SK-N-MC (cell line): ENCODE measurements around the gene FBXW7.

ENCODE experiments used
- EZH2 ChIP-seq: fragments of 200-600 bp; sonication (generic); IDR thresholded peaks from one replicate; pipeline ENCODE4 v1.6.1; 2017; ENCODE audit warnings: antibody characterized with exemption
- FOXP2 ChIP-seq: optimal IDR thresholded peaks from 2 replicates; pipeline ENCODE3; 2011; ENCODE audit warnings: mild to moderate bottlenecking, moderate library complexity; ENCODE audit not compliant: insufficient read depth; ENCODE audit errors: extremely low read length, control extremely low read depth
- POLR2AphosphoS5 ChIP-seq: IDR thresholded peaks from 2 replicates; pipeline ENCODE4 v1.6.1; 2012; ENCODE audit warnings: mild to moderate bottlenecking, low read depth, low read length, borderline replicate concordance

DNA sequence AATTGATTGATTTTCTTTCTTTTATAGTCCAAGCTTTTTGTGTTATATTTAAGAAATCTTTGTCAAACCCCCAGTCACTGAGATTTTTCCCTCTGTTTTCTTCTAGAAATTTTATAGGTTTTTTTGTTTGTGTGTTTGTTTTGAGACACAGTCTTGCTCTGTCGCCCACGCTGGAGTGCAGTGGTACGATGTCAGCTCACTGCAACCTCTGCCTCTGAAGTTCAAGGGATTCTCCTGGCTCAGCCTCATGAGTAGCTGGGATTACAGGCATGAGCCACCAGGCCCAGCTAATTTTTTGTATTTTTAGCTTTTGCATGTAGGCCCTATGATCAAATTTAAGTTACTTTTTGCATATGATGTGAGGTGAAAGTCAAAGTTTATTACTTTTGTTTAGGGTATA is 20.9 kb upstream of the FBXW7 start:
- no peak for TF ChIP-seq POLR2AphosphoS5
- no peak for TF ChIP-seq EZH2
- no peak for TF ChIP-seq FOXP2
